ENCODE data around the gene CSF2RB.
A peak's percentile ranks its signal among the peaks of the same experiment; 100 is the strongest.

CSF2RB gene

DNA sequence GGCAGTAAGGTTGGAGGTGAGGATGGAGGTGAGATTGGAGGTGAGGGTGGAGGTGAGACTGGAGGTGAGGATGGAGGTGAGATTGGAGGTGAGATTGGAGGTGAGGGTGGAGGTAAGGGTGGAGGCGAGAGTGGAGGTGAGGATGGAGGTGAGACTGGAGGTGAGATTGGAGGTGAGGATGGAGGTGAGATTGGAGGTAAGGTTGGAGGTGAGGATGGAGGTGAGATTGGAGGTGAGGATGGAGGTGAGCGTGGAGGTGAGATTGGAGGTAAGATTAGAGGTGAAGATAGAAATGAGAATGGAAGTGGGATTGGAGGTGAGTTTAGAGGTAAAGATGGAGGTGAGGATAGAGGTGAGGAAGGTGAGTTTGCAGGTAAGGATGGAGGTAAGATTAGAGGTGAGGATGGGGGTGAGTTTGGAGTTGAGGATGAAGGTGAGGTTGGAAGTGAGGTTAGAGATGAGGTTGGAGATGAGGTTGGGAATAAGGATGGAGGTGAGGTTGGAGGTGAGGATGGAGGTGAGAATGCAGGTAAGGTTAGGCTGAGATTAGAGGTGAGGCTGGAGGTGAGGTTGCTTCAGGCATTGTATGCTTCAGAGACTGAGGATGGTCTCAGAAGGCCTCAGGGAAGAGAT lies 40.4 kb upstream of the CSF2RB start:
- peak; percentile 86 for FAIRE-seq
- TF ChIP-seq POLR2AphosphoS5 (IDR thresholded peaks at IDR 0.05; ENCODE audit: low read depth, low read length) = no peak
- TF ChIP-seq PAX5 (IDR thresholded peaks at IDR 0.05; ENCODE audit: insufficient read depth, low read length, severe bottlenecking) = no peak
- TF ChIP-seq SPI1 (IDR thresholded peaks at IDR 0.05; ENCODE audit: low read depth, low read length) = no peak
- TF ChIP-seq POLR2A (IDR thresholded peaks at IDR 0.05; ENCODE audit: low read depth, low read length) = no peak
- TF ChIP-seq POU2F2 (IDR thresholded peaks at IDR 0.05; ENCODE audit: low read depth, low read length) = no peak
- TF ChIP-seq TAF1 (IDR thresholded peaks at IDR 0.05; ENCODE audit: low read depth, low read length) = no peak
- DNase-seq (ENCODE audit: insufficient read length, low spot score) = no peak

DNA sequence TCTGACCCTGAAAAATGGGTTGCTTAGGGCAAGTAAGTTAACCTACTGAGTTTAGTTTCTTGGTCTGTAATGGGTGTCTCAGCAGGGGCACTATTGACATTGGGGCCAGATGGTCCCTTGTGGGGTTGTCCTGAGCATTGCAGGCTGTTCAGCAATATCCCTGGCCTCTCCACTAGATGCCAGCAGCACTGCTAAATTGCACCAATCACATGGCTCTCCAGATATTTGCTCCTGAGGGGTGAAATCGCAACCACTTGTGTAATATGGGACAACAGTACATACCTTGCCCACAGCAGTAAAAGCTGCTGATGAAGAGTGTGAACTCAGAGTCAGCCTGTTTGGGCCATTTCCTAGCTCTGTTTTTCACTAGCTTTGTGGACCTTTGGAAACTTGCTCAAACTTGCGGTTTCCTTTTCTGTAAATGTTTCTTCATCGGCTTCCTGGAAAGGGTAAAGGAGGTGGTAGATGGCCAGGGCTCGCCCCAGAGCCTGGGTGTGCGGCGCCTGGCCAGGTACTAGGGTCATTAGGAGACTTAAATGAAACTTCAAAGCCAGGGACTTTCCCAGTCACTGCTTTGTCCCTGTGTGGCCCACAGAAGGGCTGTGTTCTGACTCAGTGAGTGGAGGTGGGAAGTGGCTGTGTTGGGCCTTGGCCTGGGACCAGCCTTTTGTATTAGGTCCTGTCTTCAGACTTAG lies 39.7 kb upstream of the CSF2RB start:
- TF ChIP-seq PAX5 (IDR thresholded peaks at IDR 0.05; ENCODE audit: insufficient read depth, low read length, severe bottlenecking) (no peak), POLR2AphosphoS5 (IDR thresholded peaks at IDR 0.05; ENCODE audit: low read depth, low read length) (no peak), POU2F2 (IDR thresholded peaks at IDR 0.05; ENCODE audit: low read depth, low read length) (0 out of 2 replicates have a peak, but pooled peaks have one; percentile 34), SPI1 (IDR thresholded peaks at IDR 0.05; ENCODE audit: low read depth, low read length) (peak; percentile 55), POLR2A (IDR thresholded peaks at IDR 0.05; ENCODE audit: low read depth, low read length) (no peak), TAF1 (IDR thresholded peaks at IDR 0.05; ENCODE audit: low read depth, low read length) (peak; percentile 19; the same call in 1 of the 2 replicates)
- FAIRE-seq (peak; percentile 85), DNase-seq (ENCODE audit: insufficient read length, low spot score) (peak; percentile 51)

DNA sequence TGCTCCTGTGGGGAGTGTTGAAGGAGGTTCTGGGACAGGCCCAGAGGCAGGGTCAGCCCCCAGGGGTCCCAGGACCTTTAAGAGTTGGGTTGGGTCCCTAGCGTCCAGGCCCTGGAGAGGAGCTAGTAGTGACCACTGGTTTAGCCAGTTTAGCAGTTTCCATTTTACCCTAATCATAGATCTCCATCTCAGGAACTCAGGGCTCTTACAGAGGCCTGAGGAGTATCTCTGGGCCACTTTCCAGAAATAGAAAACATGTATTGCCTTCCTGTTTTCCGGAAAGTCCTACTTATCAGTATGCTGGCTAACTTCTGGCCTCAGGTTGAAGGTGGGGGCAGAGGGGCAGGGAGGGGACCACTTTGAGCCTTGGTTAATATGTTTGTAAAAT lies 39.1 kb upstream of the CSF2RB start:
- peak; percentile 77 for FAIRE-seq
- TF ChIP-seq POLR2A (IDR thresholded peaks at IDR 0.05; ENCODE audit: low read depth, low read length) = no peak
- TF ChIP-seq TAF1 (IDR thresholded peaks at IDR 0.05; ENCODE audit: low read depth, low read length) = no peak
- TF ChIP-seq SPI1 (IDR thresholded peaks at IDR 0.05; ENCODE audit: low read depth, low read length) = no peak
- TF ChIP-seq PAX5 (IDR thresholded peaks at IDR 0.05; ENCODE audit: insufficient read depth, low read length, severe bottlenecking) = no peak
- no peak for TF ChIP-seq POLR2AphosphoS5 (IDR thresholded peaks at IDR 0.05; ENCODE audit: low read depth, low read length)
- no peak for TF ChIP-seq POU2F2 (IDR thresholded peaks at IDR 0.05; ENCODE audit: low read depth, low read length)
- DNase-seq (ENCODE audit: insufficient read length, low spot score) = no peak

DNA sequence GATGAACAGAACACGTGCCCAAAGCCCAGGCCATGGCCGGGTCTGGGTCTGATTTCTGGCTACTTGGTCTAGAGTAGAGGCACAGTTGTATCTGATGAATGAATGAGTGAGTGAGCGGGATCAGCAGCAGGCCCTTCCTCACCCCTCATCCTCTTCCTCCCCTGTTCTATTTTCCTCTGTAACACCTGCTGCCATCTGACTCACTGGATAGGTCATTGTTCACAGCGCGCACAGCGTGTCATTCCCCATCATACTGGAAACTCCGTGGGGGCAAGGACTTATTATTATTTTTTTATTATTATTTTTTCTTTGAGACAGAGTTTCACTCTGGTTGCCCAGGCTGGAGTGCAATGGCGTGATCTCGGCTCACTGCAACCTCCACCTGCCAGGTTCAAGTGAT lies 38.7 kb upstream of the CSF2RB start:
- TF ChIP-seq PAX5 (IDR thresholded peaks at IDR 0.05; ENCODE audit: insufficient read depth, low read length, severe bottlenecking) (no peak), SPI1 (IDR thresholded peaks at IDR 0.05; ENCODE audit: low read depth, low read length) (no peak), POLR2AphosphoS5 (IDR thresholded peaks at IDR 0.05; ENCODE audit: low read depth, low read length) (no peak), POU2F2 (IDR thresholded peaks at IDR 0.05; ENCODE audit: low read depth, low read length) (no peak)
- DNase-seq (ENCODE audit: insufficient read length, low spot score) (no peak), FAIRE-seq (no peak)

DNA sequence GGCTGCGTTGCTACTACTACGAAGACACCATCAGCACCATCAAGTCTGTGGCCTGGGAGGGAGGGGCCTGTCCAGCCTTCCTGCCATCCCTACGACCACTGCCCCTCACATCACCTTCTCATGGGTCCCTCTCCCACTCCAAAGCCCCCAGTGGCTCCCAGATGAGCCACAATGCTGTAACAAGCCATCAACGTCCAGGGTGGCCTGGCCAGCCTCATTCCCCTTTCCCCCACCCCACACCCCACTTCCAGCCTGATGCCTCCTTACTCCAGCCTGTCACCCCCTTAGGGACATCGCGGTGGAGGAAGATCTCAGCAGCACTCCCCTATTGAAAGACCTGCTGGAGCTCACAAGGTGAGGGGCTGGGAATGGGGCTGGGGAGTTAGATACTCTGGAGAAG lies 37.7 kb upstream of the CSF2RB start:
- DNase-seq (ENCODE audit: insufficient read length, low spot score) (no peak), FAIRE-seq (no peak)
- no peak for TF ChIP-seq POLR2A (IDR thresholded peaks at IDR 0.05; ENCODE audit: low read depth, low read length)
- TF ChIP-seq SPI1 (IDR thresholded peaks at IDR 0.05; ENCODE audit: low read depth, low read length) = no peak
- no peak for TF ChIP-seq PAX5 (IDR thresholded peaks at IDR 0.05; ENCODE audit: insufficient read depth, low read length, severe bottlenecking)
- no peak for TF ChIP-seq POU2F2 (IDR thresholded peaks at IDR 0.05; ENCODE audit: low read depth, low read length)
- no peak for TF ChIP-seq TAF1 (IDR thresholded peaks at IDR 0.05; ENCODE audit: low read depth, low read length)
- no peak for TF ChIP-seq POLR2AphosphoS5 (IDR thresholded peaks at IDR 0.05; ENCODE audit: low read depth, low read length)

DNA sequence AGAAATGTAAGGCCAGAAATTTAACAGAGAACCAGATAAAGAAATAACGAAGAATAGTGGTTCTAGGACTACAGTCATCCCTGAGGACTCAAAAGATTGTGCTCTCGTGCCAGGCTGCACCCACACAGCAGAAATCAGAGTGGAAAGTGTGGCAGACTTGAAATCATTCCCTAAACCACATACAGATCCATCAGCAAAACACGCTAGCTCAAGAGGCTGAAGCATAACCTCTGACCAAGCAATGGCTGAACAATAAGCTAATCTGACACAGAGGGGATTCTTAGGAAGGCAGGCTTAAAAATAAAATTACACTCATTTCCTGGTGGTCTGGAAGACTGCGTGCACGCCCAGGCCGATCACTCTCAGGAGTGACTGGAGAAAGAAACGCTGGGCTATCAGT lies 33.7 kb upstream of the CSF2RB start:
- DNase-seq (ENCODE audit: insufficient read length, low spot score) (no peak), FAIRE-seq (no peak)
- TF ChIP-seq POLR2A (IDR thresholded peaks at IDR 0.05; ENCODE audit: low read depth, low read length) = no peak
- TF ChIP-seq PAX5 (IDR thresholded peaks at IDR 0.05; ENCODE audit: insufficient read depth, low read length, severe bottlenecking) = no peak

DNA sequence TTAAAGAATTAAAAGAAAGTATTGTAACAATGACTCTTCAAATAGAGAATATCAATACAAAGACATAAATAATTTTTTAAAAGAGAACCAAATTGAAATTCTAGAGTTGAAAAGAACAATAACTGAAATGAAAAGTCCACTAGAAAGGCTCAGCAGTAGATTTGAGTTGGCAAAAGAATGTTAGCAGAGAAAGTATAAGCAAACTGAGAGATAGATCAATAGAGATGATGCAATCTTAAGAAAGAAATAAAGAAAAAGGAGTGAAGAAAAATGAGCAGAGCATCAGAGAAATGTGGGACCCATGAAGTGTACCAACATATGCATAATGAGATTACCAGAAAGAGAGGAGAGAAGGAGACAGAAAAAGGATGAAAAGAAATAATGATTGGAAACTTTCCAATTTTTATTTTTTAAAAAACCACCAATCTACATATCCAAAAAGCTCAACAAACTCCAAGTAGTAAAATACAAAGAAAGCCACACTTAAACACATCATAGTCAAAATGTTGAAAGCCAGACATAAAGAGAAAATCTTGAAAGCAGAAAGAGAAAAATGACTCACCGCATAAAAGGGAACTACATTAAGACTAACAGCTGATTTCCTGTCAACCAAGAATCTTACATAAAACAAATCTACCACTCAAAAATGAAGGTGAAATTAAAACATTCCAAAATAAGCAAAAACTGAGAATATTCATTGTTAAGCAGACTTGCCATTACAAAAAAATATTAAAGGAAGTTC lies 31.8 kb upstream of the CSF2RB start:
- FAIRE-seq (no peak), DNase-seq (ENCODE audit: insufficient read length, low spot score) (no peak)
- no peak for TF ChIP-seq POLR2A (IDR thresholded peaks at IDR 0.05; ENCODE audit: low read depth, low read length)
- TF ChIP-seq POLR2AphosphoS5 (IDR thresholded peaks at IDR 0.05; ENCODE audit: low read depth, low read length) = no peak
- TF ChIP-seq PAX5 (IDR thresholded peaks at IDR 0.05; ENCODE audit: insufficient read depth, low read length, severe bottlenecking) = no peak
- no peak for TF ChIP-seq SPI1 (IDR thresholded peaks at IDR 0.05; ENCODE audit: low read depth, low read length)
- no peak for TF ChIP-seq POU2F2 (IDR thresholded peaks at IDR 0.05; ENCODE audit: low read depth, low read length)
- no peak for TF ChIP-seq TAF1 (IDR thresholded peaks at IDR 0.05; ENCODE audit: low read depth, low read length)

DNA sequence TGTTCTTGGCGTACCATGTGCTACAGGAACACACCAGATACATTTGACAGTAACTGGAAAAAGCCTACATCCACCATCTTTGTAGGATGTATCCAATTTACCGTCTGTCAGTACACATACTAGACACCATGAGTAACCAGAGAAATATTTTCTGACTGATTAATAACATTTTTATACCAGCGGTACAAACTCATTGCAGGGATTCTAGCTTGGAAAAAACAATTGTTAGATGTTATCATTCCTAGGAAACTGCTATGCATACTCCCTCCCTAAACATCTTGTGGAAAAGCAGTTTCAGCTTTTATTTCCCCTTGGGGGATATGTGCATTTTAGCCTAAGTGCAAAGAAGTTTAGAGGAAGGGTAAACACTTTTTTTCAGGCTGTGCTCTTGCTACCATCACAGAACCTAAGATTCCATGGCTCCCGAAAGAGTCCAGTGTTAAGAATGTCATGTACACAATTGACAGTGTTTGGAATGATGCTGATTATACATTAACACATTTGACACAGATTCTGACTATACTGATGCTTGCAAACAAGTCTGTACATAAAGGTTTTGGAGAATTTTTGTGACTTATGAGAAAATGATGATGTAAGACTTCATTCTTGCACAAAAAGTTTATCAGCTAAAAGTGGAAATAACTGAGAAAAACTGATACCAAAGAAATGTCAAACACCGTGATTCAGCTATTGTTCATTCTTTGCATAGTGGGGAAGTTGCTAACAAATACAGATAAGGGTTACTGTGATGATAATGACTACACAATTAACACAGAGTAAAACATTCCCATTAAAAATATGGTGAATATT lies 28.9 kb upstream of the CSF2RB start:
- TF ChIP-seq POLR2A (IDR thresholded peaks at IDR 0.05; ENCODE audit: low read depth, low read length) (no peak), PAX5 (IDR thresholded peaks at IDR 0.05; ENCODE audit: insufficient read depth, low read length, severe bottlenecking) (no peak), POLR2AphosphoS5 (IDR thresholded peaks at IDR 0.05; ENCODE audit: low read depth, low read length) (no peak), TAF1 (IDR thresholded peaks at IDR 0.05; ENCODE audit: low read depth, low read length) (no peak), POU2F2 (IDR thresholded peaks at IDR 0.05; ENCODE audit: low read depth, low read length) (no peak)
- FAIRE-seq (no peak), DNase-seq (ENCODE audit: insufficient read length, low spot score) (no peak)

DNA sequence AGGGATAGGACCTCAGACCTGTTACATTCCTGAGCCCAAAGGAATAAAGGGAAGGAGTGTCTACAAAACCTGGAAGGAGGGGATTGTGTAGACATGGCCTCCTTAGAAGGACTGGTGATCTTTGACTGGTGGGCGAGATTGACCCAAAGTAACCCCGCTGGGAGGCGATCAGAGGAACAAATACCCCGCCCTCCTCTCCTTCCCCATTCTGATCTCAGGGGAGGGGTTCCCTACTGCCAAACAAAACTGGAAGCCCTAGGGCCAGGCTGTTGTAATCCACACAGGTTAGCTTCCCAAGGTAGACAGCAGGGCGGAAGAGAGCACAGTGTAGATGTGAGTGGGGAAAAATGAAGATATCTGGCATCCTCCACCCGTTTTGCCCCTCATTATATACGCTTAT lies 28.0 kb upstream of the CSF2RB start:
- TF ChIP-seq POU2F2 (IDR thresholded peaks at IDR 0.05; ENCODE audit: low read depth, low read length) (no peak), POLR2AphosphoS5 (IDR thresholded peaks at IDR 0.05; ENCODE audit: low read depth, low read length) (no peak), SPI1 (IDR thresholded peaks at IDR 0.05; ENCODE audit: low read depth, low read length) (no peak), POLR2A (IDR thresholded peaks at IDR 0.05; ENCODE audit: low read depth, low read length) (no peak), TAF1 (IDR thresholded peaks at IDR 0.05; ENCODE audit: low read depth, low read length) (no peak), PAX5 (IDR thresholded peaks at IDR 0.05; ENCODE audit: insufficient read depth, low read length, severe bottlenecking) (no peak)
- DNase-seq (ENCODE audit: insufficient read length, low spot score) (no peak), FAIRE-seq (no peak)
